Chondrocyte (in vitro differentiated cells): Measurements from ENCODE around the gene CSNK2B. TPM values are rescaled to one million over a fixed set of nuclear protein-coding genes. Genes with fewer than 3 reads are reported as not detected.

ENCODE experiments used
- DNase-seq: peaks from one replicate; pipeline ENCODE4 v3.0.0; 2021; ENCODE audit warnings: mixed read lengths, low spot score
- H3K27ac Mint-ChIP-seq: one replicate; pipeline ENCODE4 v1.8.0; 2021; ENCODE audit warnings: mild to moderate bottlenecking, moderate library complexity, mixed read lengths; ENCODE audit not compliant: unreplicated experiment
- H3K27me3 Mint-ChIP-seq: 2 replicates; pipeline ENCODE4 v1.8.0; 2021; ENCODE audit warnings: low read depth, mixed read lengths
- H3K36me3 Mint-ChIP-seq: 2 replicates; pipeline ENCODE4 v1.8.0; 2021; ENCODE audit warnings: low read depth, mixed read lengths
- H3K4me1 Mint-ChIP-seq: 2 replicates; pipeline ENCODE4 v1.8.0; 2021; ENCODE audit warnings: low read depth, mild to moderate bottlenecking, mixed read lengths
- H3K4me3 Mint-ChIP-seq: one replicate; pipeline ENCODE4 v1.8.0; 2021; ENCODE audit warnings: mild to moderate bottlenecking, moderate library complexity, mixed read lengths; ENCODE audit not compliant: unreplicated experiment
- H3K9me3 Mint-ChIP-seq: 2 replicates; pipeline ENCODE4 v1.8.0; 2021; ENCODE audit warnings: low read depth, mixed read lengths
- total RNA-seq: library from RNA; stranded (reverse); gene quantifications from 3 replicates; pipeline ENCODE4 v1.2.1, GENCODE V29; 2021
- TF ChIP-seq, protein P1 (sequence below): fragments of 200-600 bp; sonication (generic); IDR thresholded peaks from 2 replicates; pipeline ENCODE4 v1.5.0; 2021; ENCODE audit warnings: antibody characterized with exemption, mild to moderate bottlenecking, moderate library complexity

The CSNK2B gene
- total RNA-seq, 1 donor from 2014 or later, result 116 TPM

DNA sequence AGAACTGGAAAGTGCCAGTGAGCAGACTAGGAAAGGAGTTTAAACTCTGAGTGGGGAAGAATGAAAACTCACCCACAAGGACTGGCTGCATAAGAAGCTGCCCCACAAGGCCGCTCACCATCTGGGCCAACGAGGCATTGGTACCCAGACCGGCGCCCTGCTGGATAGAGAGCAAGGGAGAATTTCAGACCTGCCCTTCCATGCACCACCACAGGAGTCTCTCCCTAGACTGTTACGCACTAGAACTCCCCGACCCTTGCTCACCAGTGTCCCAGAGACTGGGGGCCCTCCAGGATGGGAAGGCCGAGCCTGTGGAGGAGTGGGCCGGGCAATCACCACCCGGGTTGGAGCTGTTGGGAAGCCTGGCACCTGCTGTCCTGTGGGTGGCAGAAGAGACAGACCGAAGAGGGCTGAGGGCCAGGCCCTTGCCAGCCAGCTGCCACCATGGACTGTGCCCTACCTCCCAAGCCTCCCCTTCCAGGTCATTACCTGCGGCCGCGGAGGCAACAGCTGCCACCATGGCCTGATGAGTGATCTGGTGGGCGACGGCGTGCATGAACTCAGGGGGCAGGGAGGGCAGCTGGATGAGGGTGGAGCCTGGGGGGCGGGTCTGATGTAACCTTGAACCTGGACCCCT is 21.9 kb upstream of the CSNK2B start:
- no peak for DNase-seq
- Mint-ChIP-seq H3K4me1 (no peaks in the 10 kb centered on the region), H3K36me3 (peaks cover 36% of the 10 kb centered on the region), H3K9me3 (no peaks in the 10 kb centered on the region), H3K27me3 (no peaks in the 10 kb centered on the region), H3K4me3 (no peak overlapping the region), H3K27ac (no peak overlapping the region)
- TF ChIP-seq, protein P1, sequence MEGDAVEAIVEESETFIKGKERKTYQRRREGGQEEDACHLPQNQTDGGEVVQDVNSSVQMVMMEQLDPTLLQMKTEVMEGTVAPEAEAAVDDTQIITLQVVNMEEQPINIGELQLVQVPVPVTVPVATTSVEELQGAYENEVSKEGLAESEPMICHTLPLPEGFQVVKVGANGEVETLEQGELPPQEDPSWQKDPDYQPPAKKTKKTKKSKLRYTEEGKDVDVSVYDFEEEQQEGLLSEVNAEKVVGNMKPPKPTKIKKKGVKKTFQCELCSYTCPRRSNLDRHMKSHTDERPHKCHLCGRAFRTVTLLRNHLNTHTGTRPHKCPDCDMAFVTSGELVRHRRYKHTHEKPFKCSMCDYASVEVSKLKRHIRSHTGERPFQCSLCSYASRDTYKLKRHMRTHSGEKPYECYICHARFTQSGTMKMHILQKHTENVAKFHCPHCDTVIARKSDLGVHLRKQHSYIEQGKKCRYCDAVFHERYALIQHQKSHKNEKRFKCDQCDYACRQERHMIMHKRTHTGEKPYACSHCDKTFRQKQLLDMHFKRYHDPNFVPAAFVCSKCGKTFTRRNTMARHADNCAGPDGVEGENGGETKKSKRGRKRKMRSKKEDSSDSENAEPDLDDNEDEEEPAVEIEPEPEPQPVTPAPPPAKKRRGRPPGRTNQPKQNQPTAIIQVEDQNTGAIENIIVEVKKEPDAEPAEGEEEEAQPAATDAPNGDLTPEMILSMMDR, result no peak

DNA sequence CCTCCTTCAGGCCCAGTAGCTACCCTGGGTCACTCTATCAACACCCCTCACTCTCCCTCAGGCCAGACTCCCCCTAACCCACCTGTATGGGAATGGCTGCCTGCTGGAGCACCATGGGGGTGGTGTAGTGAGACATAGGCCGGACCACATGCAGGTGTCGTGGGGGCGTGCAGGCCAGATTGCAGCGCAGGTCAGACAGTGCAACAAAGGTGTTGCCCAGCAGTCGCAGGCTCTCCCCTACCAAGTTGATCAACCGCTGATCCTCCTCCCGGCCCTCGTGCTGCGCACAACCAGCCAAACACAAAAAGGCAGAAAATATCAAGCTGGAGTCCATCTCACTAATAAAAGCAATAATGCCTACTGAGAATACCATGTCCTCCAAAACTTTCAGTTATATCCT is 20.6 kb upstream of the CSNK2B start:
- Mint-ChIP-seq H3K27ac (peak overlapping the region; percentile 33), H3K9me3 (no peaks in the 10 kb centered on the region), H3K27me3 (no peaks in the 10 kb centered on the region), H3K4me3 (no peak overlapping the region), H3K4me1 (peaks cover 7% of the 10 kb centered on the region), H3K36me3 (peaks cover 41% of the 10 kb centered on the region)
- DNase-seq, result no peak
- TF ChIP-seq, protein P1, result no peak

DNA sequence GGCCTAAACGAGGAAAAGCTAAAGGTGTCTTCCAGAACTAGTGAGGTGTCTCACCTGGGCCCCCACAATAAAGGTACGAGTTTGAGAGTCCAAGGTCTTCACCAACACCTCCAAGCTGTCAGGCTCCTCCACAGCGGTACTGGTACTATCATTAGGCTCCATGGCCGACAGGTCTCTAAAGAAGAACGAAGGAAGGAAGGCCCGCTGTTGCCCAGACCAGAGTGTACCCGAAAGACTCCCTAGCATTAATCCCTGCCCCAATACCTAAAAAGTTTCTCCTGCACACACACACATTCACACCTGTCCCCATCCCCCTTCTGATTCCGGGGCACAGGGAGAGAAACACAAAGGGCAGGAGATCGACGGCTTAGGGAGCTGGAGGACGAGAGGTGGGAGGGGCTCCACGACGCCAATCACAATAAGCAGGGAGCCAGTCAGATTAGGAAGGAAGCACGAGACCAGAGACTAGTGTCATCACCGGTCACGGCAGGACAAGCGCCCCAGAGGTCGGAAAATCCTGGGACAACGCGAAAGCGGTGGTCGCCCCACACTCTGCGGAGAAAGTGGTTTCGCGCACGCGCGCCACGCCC is 14.2 kb upstream of the CSNK2B start:
- H3K36me3 Mint-ChIP-seq, result peaks cover 23% of the 10 kb centered on the region
- H3K4me3 Mint-ChIP-seq, result peak overlapping the region; percentile 89

DNA sequence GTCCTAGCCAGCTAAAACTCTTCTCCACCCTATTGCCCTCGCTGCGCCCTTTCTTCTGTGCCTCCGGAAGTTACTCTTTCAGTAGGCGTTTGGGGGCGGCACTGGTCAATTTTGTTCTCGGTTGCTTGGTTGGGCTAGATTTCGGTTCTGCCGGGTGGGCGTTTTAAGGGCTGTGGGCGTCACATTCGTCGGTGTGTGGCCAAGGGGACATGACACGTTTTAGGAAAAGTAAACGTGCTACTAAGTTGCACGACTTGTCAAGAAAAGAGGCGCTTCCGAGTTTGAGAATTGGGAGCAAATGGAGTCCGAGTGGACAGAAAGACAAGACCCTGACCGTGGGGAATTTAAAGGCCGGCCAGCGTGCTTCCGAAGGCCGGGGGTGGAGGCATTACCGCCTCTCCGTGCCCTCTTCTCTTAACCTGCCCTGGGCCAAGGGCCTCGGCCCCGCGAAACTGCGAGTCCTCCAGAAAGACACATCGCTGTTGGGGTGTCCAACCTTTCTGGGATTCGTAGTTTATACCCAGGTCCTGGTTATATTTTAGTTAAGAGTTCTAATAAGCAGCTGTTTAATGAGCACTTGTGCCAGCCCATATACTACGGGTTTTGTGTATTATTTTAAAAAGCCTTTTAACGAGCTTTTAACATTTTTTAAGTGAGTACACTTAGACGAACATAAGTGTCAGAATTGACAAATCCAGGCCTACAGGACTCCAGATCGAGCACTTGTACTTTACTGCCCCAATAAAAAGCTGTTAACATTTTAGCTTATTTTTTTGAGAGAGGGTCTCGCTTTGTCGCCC is 12.8 kb upstream of the CSNK2B start:
- Mint-ChIP-seq H3K4me3 (peak overlapping the region; percentile 89), H3K36me3 (peaks cover 12% of the 10 kb centered on the region), H3K4me1 (peaks cover 34% of the 10 kb centered on the region), H3K9me3 (no peaks in the 10 kb centered on the region), H3K27ac (peak overlapping the region; percentile 99), H3K27me3 (no peaks in the 10 kb centered on the region)
- TF ChIP-seq, protein P1, result peak; percentile 48
- DNase-seq, result no peak

More for the DNA sequence above, 14.2 kb upstream of the CSNK2B start:
- H3K27ac Mint-ChIP-seq, result peak overlapping the region; percentile 99
- peaks cover 28% of the 10 kb centered on the region for H3K4me1 Mint-ChIP-seq
- no peaks in the 10 kb centered on the region for H3K9me3 Mint-ChIP-seq
- H3K27me3 Mint-ChIP-seq, result no peaks in the 10 kb centered on the region
- no peak for DNase-seq
- TF ChIP-seq, protein P1, result no peak

DNA sequence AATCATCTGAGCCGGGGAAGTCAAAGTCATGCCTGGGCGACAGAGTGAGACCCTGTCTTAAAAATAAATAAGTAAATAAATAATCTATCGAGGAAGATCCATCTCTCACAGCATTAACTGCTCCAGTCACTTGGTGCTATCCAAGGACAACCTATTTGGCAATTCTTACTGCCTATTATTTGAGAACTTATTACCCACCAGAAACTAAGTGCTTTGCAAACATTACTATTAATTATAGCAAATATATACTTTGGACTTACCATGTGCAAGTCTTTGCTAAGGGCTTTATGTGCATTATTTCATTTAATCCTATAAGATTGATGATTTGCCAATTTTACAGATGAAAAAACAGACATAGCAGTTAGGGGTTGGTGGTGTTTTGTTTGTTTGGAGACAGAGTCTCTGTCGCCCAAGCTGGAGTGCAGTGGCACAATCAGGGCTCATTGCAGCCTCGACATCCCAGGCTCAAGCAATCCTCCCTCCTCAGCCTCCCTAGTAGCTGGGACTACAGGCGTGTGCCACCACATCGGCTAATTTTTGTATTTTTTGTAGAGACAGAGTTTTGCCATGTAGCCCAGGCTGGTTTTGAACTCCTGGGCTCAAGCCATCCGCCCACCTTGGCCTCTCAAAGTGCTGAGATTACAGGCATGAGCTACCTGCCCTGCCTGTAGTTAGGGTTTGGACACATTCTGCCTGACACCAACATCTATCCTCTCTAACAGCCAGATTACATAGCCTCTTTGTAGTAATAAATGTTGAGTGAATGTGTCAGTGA is 11.1 kb upstream of the CSNK2B start:
- TF ChIP-seq, protein P1, result no peak
- Mint-ChIP-seq H3K9me3 (no peaks in the 10 kb centered on the region), H3K27ac (peak overlapping the region; percentile 32), H3K4me1 (peaks cover 48% of the 10 kb centered on the region), H3K27me3 (no peaks in the 10 kb centered on the region), H3K36me3 (peaks cover 4% of the 10 kb centered on the region), H3K4me3 (no peak overlapping the region)
- no peak for DNase-seq
